Liver (tissue), 9 donors: ENCODE results near the gene SLC7A5. TPM values are rescaled to one million over a fixed set of nuclear protein-coding genes. Genes with fewer than 3 reads are reported as not detected.
A peak's percentile ranks its signal among the peaks of the same experiment; 100 is the strongest.
"Not testable (repeated sequence)": the region's sequence is repeated elsewhere in the genome, so short reads cannot be mapped to it uniquely, and the experiment has no call there.

Experiments
- DNase-seq: peaks from one replicate; pipeline ENCODE4 v3.0.0-alpha.2; 2017; ENCODE audit warnings: low spot score
- H3K27ac ChIP-seq, 2 donors: one replicate each; pipeline ENCODE4 v1.7.0; 2013; ENCODE audit warnings: inconsistent platforms in 2 of 2, low read length in 2 of 2, control low read depth in 1 of 2, low read depth in 1 of 2, mild to moderate bottlenecking in 1 of 2
- H3K27me3 ChIP-seq, 4 donors: one replicate each; pipeline versions ENCODE4 v1.6.1 to v1.7.0; 2013; ENCODE audit warnings: low read length in 3 of 4, inconsistent platforms in 1 of 4, mild to moderate bottlenecking in 1 of 4, moderate library complexity in 1 of 4; ENCODE audit not compliant: control insufficient read depth in 4 of 4, insufficient read depth in 4 of 4
- H3K36me3 ChIP-seq, 4 donors: one replicate each; pipeline versions ENCODE4 v1.6.1 to v1.7.0; 2013; ENCODE audit warnings: low read length in 3 of 4, mild to moderate bottlenecking in 3 of 4, low read depth in 1 of 4, moderate library complexity in 1 of 4; ENCODE audit not compliant: control insufficient read depth in 4 of 4, insufficient read depth in 3 of 4
- H3K4me1 ChIP-seq, 4 donors: one replicate each; pipeline versions ENCODE4 v1.6.1 to v1.7.0; 2013; ENCODE audit warnings: low read length in 3 of 4, mild to moderate bottlenecking in 3 of 4, moderate library complexity in 1 of 4; ENCODE audit not compliant: control insufficient read depth in 4 of 4, insufficient read depth in 4 of 4
- H3K4me3 ChIP-seq, 3 donors: one replicate each; pipeline versions ENCODE4 v1.6.1 to v1.7.0; 2013; ENCODE audit warnings: low read length in 3 of 3, control low read depth in 1 of 3, low read depth in 1 of 3, mild to moderate bottlenecking in 1 of 3
- H3K9ac ChIP-seq, 2 donors: one replicate each; pipeline ENCODE4 v1.7.0; 2013; ENCODE audit warnings: low read length in 2 of 2, mild to moderate bottlenecking in 2 of 2, moderate library complexity in 2 of 2, control low read depth in 1 of 2, low read depth in 1 of 2
- H3K9me3 ChIP-seq, 4 donors: one replicate each; pipeline versions ENCODE4 v1.6.1 to v1.7.0; 2013; ENCODE audit warnings: low read length in 3 of 4; ENCODE audit not compliant: control insufficient read depth in 4 of 4
- EGR1 ChIP-seq, 2 donors: IDR thresholded peaks; 2 replicates each; pipeline ENCODE4 v1.6.1; 2016 to 2018; ENCODE audit warnings: antibody characterized with exemption in 2 of 2, low read depth in 2 of 2
- FOXA2 ChIP-seq: IDR thresholded peaks from 2 replicates; pipeline ENCODE4 v1.6.1; 2016; ENCODE audit warnings: antibody characterized with exemption
- HNF4A ChIP-seq, 2 donors: conservative IDR thresholded peaks; 2 replicates each; pipeline ENCODE4 v1.6.1; 2016; ENCODE audit warnings: antibody characterized with exemption in 2 of 2, mild to moderate bottlenecking in 2 of 2
- HNF4G ChIP-seq: IDR thresholded peaks from 2 replicates; pipeline ENCODE4 v1.6.1; 2016; ENCODE audit warnings: antibody characterized with exemption
- RAD21 ChIP-seq, 2 donors: IDR thresholded peaks; 2 replicates each; pipeline ENCODE4 v1.6.1; 2016; ENCODE audit warnings: antibody characterized with exemption in 2 of 2, mild to moderate bottlenecking in 2 of 2
- RXRA ChIP-seq, 2 donors: IDR thresholded peaks; 2 replicates each; pipeline ENCODE4 v1.6.1; 2017 to 2018; ENCODE audit warnings: antibody characterized with exemption in 2 of 2, mild to moderate bottlenecking in 1 of 2
- SP1 ChIP-seq: IDR thresholded peaks from 2 replicates; pipeline ENCODE4 v1.6.1; 2018; ENCODE audit warnings: antibody characterized with exemption, mild to moderate bottlenecking
- YY1 ChIP-seq: IDR thresholded peaks from 2 replicates; pipeline ENCODE4 v1.6.1; 2016; ENCODE audit warnings: antibody characterized with exemption, mild to moderate bottlenecking
- WGBS: extraction: QIAGEN DNeasy Blood & Tissue Kit; methylation state at CpG from one replicate; pipeline ENCODE4 v1.1.7; 2013; 5-methylcytosine and 5-hydroxymethylcytosine counted together
- polyA plus RNA-seq, 2 donors: library from polyadenylated mRNA; stranded (reverse) in 1 of 2; unstranded in 1 of 2; fragments of 200-250 nt in 1 of 2; fragments of >200 nt in 1 of 2; fragmentation: Nextera tagmentation in 1 of 2; extraction: Ambion mirVana in 1 of 2; gene quantifications; one replicate each; pipeline versions ENCODE4 v1.2.1 to v1.2.3, GENCODE V29; 2013 to 2015
- total RNA-seq, 2 donors: library from RNA; depleted of rRNA; stranded (reverse); fragments of >200 nt; gene quantifications; one replicate each; pipeline ENCODE4 v1.2.3, GENCODE V29; 2014
- TF ChIP-seq, protein P1 (sequence below): IDR thresholded peaks from 2 replicates; pipeline ENCODE4 v1.6.1; 2016; ENCODE audit warnings: antibody characterized with exemption, mild to moderate bottlenecking
- donor health status: healthy.
- donor health status: healthy.
- donor health status: healthy.
- donor health status: healthy.
- donor health status: healthy.

Gene SLC7A5
- total and polyA plus RNA-seq, 4 donors = 4.5 to 66.0 (median 10.6) TPM

DNA sequence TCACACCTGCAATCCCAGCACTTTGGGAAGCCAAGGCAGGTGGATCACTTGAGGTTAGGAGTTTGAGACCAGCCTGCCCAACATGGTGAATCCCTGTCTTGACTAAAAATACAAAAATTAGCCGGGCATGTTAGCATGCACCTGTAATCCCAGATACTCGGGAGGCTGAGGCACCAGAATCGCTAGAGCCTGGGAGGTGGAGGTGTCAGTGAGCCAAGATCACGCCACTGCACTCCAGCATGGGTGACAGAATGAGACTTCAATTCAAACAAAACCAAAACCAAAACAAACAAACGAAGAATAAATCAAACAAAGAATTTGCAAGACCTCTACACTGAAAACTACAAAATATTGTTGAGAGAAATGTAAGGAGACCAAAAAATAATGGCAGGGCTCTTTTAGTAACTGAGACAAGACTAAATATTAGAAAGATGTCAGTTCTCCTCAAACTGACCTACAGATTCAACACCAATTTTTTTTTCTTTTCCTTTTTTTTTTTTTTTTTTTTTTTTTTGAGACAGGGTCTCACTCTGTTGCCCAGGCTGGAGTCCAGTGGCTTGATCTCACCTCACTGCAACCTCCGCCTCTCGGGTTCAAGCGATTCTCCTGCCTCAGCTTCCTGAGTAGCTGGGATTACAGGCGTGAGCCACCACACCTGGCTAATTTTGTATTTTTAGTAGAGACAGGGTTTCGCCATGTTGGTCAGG lies 80.4 kb downstream of the SLC7A5 start:
- H3K36me3 ChIP-seq, H3K27me3 ChIP-seq, DNase-seq, H3K9me3 ChIP-seq: not testable (repeated sequence)
- H3K9ac ChIP-seq = peak overlapping the region; percentile 47 to 57
- H3K27ac ChIP-seq = peak overlapping the region; percentile 93 to 95
- H3K4me3 ChIP-seq = peak overlapping the region in 1 of 3 donors; percentile 18
- 40% methylated on average over 10 of the region's 10 CpGs for WGBS
- TF ChIP-seq FOXA2 (peak; percentile 18), RXRA (IDR thresholded peaks at IDR 0.05) (peak in 1 of 2 donors; percentile 56), RAD21 (IDR thresholded peaks at IDR 0.05) (peak in 1 of 2 donors; percentile 15), YY1 (peak; percentile 81), SP1 (peak; percentile 31), HNF4A (conservative IDR thresholded peaks at IDR 0.05) (peak in 1 of 2 donors; percentile 42)
- TF ChIP-seq, protein P1, sequence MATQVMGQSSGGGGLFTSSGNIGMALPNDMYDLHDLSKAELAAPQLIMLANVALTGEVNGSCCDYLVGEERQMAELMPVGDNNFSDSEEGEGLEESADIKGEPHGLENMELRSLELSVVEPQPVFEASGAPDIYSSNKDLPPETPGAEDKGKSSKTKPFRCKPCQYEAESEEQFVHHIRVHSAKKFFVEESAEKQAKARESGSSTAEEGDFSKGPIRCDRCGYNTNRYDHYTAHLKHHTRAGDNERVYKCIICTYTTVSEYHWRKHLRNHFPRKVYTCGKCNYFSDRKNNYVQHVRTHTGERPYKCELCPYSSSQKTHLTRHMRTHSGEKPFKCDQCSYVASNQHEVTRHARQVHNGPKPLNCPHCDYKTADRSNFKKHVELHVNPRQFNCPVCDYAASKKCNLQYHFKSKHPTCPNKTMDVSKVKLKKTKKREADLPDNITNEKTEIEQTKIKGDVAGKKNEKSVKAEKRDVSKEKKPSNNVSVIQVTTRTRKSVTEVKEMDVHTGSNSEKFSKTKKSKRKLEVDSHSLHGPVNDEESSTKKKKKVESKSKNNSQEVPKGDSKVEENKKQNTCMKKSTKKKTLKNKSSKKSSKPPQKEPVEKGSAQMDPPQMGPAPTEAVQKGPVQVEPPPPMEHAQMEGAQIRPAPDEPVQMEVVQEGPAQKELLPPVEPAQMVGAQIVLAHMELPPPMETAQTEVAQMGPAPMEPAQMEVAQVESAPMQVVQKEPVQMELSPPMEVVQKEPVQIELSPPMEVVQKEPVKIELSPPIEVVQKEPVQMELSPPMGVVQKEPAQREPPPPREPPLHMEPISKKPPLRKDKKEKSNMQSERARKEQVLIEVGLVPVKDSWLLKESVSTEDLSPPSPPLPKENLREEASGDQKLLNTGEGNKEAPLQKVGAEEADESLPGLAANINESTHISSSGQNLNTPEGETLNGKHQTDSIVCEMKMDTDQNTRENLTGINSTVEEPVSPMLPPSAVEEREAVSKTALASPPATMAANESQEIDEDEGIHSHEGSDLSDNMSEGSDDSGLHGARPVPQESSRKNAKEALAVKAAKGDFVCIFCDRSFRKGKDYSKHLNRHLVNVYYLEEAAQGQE = peak; percentile 46
- H3K4me1 ChIP-seq = peaks cover 12 to 50% (median 33%) of the 10 kb centered on the region in 4 donors

DNA sequence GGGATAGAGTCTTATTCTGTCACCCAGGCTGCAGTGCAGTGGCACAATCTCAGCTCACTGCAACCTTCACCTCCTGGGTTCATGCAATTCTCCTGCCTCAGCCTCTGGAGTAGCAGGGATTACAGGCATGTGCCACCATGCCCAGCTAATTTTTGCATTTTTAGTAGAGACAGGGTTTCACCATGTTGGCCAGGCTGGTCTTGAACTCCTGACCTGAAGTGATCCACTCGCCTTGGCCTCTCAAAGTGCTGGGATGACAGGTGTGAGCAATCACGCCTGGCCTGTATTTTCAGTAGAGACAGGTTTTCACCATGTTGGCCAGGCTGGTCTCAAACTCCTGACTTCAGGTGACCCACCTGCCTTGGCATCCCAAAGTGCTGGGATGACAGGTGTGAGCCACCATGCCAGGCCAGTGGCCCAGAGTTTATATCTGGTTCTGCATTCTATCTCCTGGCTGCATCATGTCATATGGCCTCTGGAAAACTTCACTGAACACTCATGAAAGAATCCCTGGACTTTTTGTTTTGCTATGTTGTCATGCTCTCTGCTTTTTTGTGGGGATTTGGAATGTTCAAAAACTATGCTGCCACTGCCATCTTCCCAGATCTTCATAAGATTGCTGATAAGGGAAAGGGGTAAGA lies 81.7 kb downstream of the SLC7A5 start:
- 95% methylated on average over 2 of the region's 2 CpGs for WGBS

DNA sequence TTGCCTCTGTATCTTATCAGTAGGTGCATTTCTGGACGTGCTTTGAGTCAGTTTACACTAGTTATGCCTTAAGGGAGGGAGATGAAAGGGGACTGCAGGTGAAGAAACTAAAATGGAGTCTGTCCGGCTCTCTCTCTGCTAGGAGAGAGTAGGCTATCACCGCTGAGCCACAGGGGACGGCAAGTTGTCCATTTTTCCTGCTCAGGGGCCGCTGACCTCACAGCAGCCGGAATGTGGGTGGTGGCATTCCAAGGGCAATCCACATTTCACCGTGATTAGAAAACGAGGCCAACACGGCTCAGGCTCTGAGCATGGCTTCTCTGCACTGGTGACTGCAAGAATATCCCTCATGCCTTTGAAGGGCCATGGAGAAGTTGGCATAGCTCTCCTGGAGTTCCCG lies 84.5 kb downstream of the SLC7A5 start:
- H3K27ac ChIP-seq = no peak overlapping the region
- WGBS = 44% methylated on average over 10 of the region's 10 CpGs
- DNase-seq = no peak

More for the DNA sequence above, 81.7 kb downstream of the SLC7A5 start:
- Histone ChIP-seq H3K4me1 (peaks cover 12 to 50% (median 32%) of the 10 kb centered on the region in 4 donors), H3K27ac (peak overlapping the region in 1 of 2 donors; percentile 28)
- H3K9me3 ChIP-seq, H3K9ac ChIP-seq, H3K27me3 ChIP-seq, DNase-seq, H3K4me3 ChIP-seq, H3K36me3 ChIP-seq: not testable (repeated sequence)

More for the DNA sequence above, 84.5 kb downstream of the SLC7A5 start:
- H3K9me3 ChIP-seq = no peaks in the 10 kb centered on the region
- no peak overlapping the region for H3K4me3 ChIP-seq
- H3K36me3 ChIP-seq = no peaks in the 10 kb centered on the region
- peak in 1 of 2 donors; percentile 12 for TF ChIP-seq RAD21 (IDR thresholded peaks at IDR 0.05)
- TF ChIP-seq FOXA2 = no peak
- TF ChIP-seq, protein P1 = no peak
- TF ChIP-seq RXRA (IDR thresholded peaks at IDR 0.05) = peak; percentile 63 to 71
- TF ChIP-seq HNF4G = no peak
- TF ChIP-seq EGR1 (IDR thresholded peaks at IDR 0.05; ENCODE audit: low read depth in 2 of 2) = no peak
- TF ChIP-seq YY1 = peak; percentile 41
- TF ChIP-seq SP1 = peak; percentile 57
- TF ChIP-seq HNF4A (conservative IDR thresholded peaks at IDR 0.05) = peak in 1 of 2 donors; percentile 35
- no peaks in the 10 kb centered on the region for H3K27me3 ChIP-seq
- H3K9ac ChIP-seq = no peak overlapping the region
- H3K4me1 ChIP-seq = peaks cover 4 to 28% (median 18%) of the 10 kb centered on the region in 4 donors
